Measurements from ENCODE around the gene SCAF1. TPM values are rescaled to one million over a fixed set of nuclear protein-coding genes. Genes with fewer than 3 reads are reported as not detected.

The SCAF1 gene
- total and polyA plus RNA-seq, 2 of the 13 experiments (the other 11 are each of a cell fraction or from before 2014, with no cell fraction given) = 3.3 to 6.1 TPM

DNA sequence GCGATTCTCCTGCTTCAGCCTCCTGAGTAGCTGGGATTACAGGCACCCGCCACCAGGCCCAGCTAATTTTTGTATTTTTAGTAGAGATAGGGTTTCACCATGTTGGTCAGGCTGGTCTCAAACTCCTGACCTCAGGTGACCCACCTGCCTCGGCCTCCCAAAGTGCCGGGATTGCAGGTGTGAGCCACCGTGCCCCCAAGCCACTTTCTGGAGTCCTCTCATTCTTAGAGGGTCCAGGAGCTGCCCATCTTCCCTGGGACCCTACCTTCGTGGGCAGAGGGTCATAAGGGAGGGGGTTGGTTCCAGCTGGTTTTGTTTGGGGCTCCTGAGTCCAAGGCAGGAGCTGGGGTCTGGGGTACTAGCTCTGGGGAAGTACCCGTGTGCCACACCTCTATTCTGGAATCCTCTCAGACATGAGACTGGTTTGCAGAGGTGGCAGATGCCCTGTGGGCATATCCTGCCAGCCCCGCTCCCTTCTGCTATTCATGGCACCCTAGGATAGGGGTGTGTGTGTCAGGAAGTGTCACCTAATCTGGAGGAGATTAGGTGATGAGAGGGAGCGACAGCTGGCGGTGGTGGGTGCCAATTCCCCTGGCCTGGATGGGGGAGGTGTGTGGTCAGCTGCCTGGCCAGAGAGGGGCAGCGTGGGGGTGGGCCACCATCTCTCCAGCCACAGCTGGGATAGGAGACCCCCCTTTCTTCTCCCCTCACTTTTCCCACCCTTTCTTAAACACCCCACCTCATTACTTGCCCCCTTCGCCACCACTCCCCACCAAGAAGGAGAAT is 37.2 kb downstream of the SCAF1 start:
- CTCF ChIA-PET (ENCODE audit: low intra/inter-chr PET ratio, low total read pairs) = interaction anchor here (1.7 kb wide), 1 partner anchor 109 kb away, joined by 5 read pairs; no protein-coding TSS in a partner anchor
- intact Hi-C loops (cut with micrococcal nuclease; ENCODE audit: unreplicated experiment) = loop anchor here (5.0 kb wide), 1 partner anchor 37 kb away; the partner anchor contains the start of genes RRAS and SCAF1
- in situ Hi-C loops (cut with HindIII; ENCODE audit: extremely low pct_ligation_motif_present, low pct_unique_long_range_greater_than_20kb) = loop anchor here (10.0 kb wide), 1 partner anchor 84 kb away; the partner anchor contains the start of gene PRR12

DNA sequence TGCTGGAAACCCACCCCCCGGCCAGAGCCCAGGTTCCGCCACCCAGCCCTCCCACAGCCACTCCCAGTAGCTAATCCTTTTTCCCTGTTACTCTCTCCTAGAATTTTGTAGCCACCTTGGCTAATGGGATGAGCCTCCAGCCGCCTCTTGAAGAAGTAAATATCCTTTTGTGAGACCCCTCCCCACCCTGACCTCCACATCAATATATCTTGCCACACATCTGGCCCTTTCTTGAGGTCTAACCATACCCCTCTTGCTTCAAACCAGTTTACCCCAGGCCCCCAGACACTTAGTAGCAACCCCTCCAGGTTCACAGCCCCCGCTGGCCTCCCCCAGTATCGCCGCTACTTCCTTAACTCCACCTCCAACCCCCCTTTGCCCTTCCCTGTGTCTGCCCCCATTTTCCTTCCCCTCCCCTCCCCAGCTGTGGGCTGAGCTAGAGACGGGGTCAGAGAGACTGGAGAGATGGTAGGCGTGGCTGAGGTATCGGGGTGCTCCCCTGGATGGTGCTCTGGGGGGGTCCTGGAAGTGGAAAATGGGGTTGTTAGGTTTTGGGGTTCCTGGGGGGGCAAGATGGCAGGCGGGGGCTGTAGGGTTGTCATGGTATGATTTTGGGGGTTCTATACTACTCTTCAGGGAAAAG is 37.9 kb downstream of the SCAF1 start:
- peaks cover 39% of the 10 kb centered on the region for H3K4me1 ChIP-seq (ENCODE audit: insufficient read depth, low read length)
- in situ Hi-C loops (cut with HindIII; ENCODE audit: extremely low pct_ligation_motif_present, low pct_unique_long_range_greater_than_20kb) (loop anchor here (10.0 kb wide), 1 partner anchor 85 kb away; the partner anchor contains the start of gene PRR12), intact Hi-C loops (cut with micrococcal nuclease; ENCODE audit: unreplicated experiment) (loop anchor here (5.0 kb wide), 1 partner anchor 38 kb away; the partner anchor contains the start of genes RRAS and SCAF1)
- H3K27ac ChIP-seq (ENCODE audit: extremely low read length, insufficient read depth, low read length) = peak overlapping the region; percentile 49
- no peaks in the 10 kb centered on the region for H3K9me3 ChIP-seq (ENCODE audit: low read length)
- TF ChIP-seq JUN (CRISPR knock-in tag; IDR thresholded peaks at IDR 0.05) (no peak), ZNF556 (CRISPR knock-in tag; IDR thresholded peaks at IDR 0.05; ENCODE audit: borderline replicate concordance) (no peak), IRF2 (CRISPR knock-in tag; IDR thresholded peaks at IDR 0.05) (no peak), AGO1 (IDR thresholded peaks at IDR 0.05; ENCODE audit: low read depth, low read length, poor library complexity, severe bottlenecking) (no peak), ZNF124 (CRISPR knock-in tag; IDR thresholded peaks at IDR 0.05) (no peak), ZNF577 (CRISPR knock-in tag; IDR thresholded peaks at IDR 0.05; ENCODE audit: borderline replicate concordance, low read depth) (no peak)
- TF ChIP-seq, protein P1, sequence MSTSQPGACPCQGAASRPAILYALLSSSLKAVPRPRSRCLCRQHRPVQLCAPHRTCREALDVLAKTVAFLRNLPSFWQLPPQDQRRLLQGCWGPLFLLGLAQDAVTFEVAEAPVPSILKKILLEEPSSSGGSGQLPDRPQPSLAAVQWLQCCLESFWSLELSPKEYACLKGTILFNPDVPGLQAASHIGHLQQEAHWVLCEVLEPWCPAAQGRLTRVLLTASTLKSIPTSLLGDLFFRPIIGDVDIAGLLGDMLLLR (CRISPR knock-in tag; IDR thresholded peaks at IDR 0.05) = no peak
- TF ChIP-seq, protein P2, sequence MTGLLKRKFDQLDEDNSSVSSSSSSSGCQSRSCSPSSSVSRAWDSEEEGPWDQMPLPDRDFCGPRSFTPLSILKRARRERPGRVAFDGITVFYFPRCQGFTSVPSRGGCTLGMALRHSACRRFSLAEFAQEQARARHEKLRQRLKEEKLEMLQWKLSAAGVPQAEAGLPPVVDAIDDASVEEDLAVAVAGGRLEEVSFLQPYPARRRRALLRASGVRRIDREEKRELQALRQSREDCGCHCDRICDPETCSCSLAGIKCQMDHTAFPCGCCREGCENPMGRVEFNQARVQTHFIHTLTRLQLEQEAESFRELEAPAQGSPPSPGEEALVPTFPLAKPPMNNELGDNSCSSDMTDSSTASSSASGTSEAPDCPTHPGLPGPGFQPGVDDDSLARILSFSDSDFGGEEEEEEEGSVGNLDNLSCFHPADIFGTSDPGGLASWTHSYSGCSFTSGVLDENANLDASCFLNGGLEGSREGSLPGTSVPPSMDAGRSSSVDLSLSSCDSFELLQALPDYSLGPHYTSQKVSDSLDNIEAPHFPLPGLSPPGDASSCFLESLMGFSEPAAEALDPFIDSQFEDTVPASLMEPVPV (CRISPR knock-in tag; IDR thresholded peaks at IDR 0.05) = no peak
- TF ChIP-seq, protein P3, sequence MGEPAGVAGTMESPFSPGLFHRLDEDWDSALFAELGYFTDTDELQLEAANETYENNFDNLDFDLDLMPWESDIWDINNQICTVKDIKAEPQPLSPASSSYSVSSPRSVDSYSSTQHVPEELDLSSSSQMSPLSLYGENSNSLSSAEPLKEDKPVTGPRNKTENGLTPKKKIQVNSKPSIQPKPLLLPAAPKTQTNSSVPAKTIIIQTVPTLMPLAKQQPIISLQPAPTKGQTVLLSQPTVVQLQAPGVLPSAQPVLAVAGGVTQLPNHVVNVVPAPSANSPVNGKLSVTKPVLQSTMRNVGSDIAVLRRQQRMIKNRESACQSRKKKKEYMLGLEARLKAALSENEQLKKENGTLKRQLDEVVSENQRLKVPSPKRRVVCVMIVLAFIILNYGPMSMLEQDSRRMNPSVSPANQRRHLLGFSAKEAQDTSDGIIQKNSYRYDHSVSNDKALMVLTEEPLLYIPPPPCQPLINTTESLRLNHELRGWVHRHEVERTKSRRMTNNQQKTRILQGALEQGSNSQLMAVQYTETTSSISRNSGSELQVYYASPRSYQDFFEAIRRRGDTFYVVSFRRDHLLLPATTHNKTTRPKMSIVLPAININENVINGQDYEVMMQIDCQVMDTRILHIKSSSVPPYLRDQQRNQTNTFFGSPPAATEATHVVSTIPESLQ (CRISPR knock-in tag; conservative IDR thresholded peaks at IDR 0.05) = no peak
- CTCF ChIA-PET (ENCODE audit: low intra/inter-chr PET ratio, low total read pairs) = interaction anchor here (0.9 to 1.5 kb wide), 2 partner anchors 8 to 109 kb away, joined by 3 to 5 read pairs; no protein-coding TSS in a partner anchor
- 90% methylated on average over 10 of the region's 10 CpGs for WGBS (ENCODE audit: low lambda C conversion rate)
- H3K9ac ChIP-seq (ENCODE audit: insufficient read depth, low read depth, low read length) = no peak overlapping the region
- no TSS peak for BruUV-seq (replicated peaks)
- peaks cover 37% of the 10 kb centered on the region for H4K20me1 ChIP-seq (ENCODE audit: insufficient read depth, low read length)
- FAIRE-seq (no peak), ATAC-seq (no peak), DNase-seq (ENCODE audit: low spot score) (no peak)
- H3K36me3 ChIP-seq (replicated peaks in 1 of 2; ENCODE audit: control insufficient read depth in 1 of 2, insufficient read depth in 2 of 2, low read length in 2 of 2) = peaks cover 13 to 40% of the 10 kb centered on the region in 2 experiments
- peaks cover 42% of the 10 kb centered on the region for H3K79me2 ChIP-seq (ENCODE audit: insufficient read depth, low read length)
- no peaks in the 10 kb centered on the region for H3K27me3 ChIP-seq (ENCODE audit: control insufficient read depth in 1 of 2, insufficient read depth in 2 of 2, low read length in 2 of 2)
- H2AFZ ChIP-seq (ENCODE audit: low read length) = no peak overlapping the region
- no peak overlapping the region for H3K4me3 ChIP-seq (replicated peaks in 1 of 3; ENCODE audit: insufficient read depth in 1 of 3, low read depth in 2 of 3, low read length in 3 of 3)
- peak overlapping the region; percentile 34 for H3K4me2 ChIP-seq (ENCODE audit: low read depth, low read length)
- POLR2A ChIA-PET = no interaction called here

More for the DNA sequence above, 37.2 kb downstream of the SCAF1 start:
- FAIRE-seq = no peak
- no peak for TF ChIP-seq PLRG1 (conservative IDR thresholded peaks at IDR 0.05)
- 0 out of 2 replicates have a peak, but pooled peaks have one; percentile 37 for TF ChIP-seq HNRNPL (IDR thresholded peaks at IDR 0.05; ENCODE audit: low read depth, low read length)
- TF ChIP-seq SP5 (CRISPR knock-in tag; IDR thresholded peaks at IDR 0.05; ENCODE audit: borderline replicate concordance, low read depth) = no peak
- no peak for TF ChIP-seq TCF7 (IDR thresholded peaks at IDR 0.05; ENCODE audit: low read depth)
- H3K4me2 ChIP-seq (ENCODE audit: low read depth, low read length) = 0 out of 2 replicates have a peak overlapping the region, but pooled peaks have one; percentile 29
- no peak for ATAC-seq
- no peak overlapping the region; a peak in 2 of 6 replicates for H3K4me3 ChIP-seq (replicated peaks in 1 of 3; ENCODE audit: insufficient read depth in 1 of 3, low read depth in 2 of 3, low read length in 3 of 3)
- H3K36me3 ChIP-seq (replicated peaks in 1 of 2; ENCODE audit: control insufficient read depth in 1 of 2, insufficient read depth in 2 of 2, low read length in 2 of 2) = peaks cover 9 to 33% of the 10 kb centered on the region in 2 experiments
- H3K27ac ChIP-seq (ENCODE audit: extremely low read length, insufficient read depth, low read length) = no peak overlapping the region
- H3K9me3 ChIP-seq (ENCODE audit: low read length) = no peaks in the 10 kb centered on the region
- POLR2A ChIA-PET = no interaction called here
- DNase-seq (ENCODE audit: low spot score) = no peak
- 80% methylated on average over 9 of the region's 12 CpGs for WGBS (ENCODE audit: low lambda C conversion rate)
- H3K27me3 ChIP-seq (ENCODE audit: control insufficient read depth in 1 of 2, insufficient read depth in 2 of 2, low read length in 2 of 2) = no peaks in the 10 kb centered on the region
- peaks cover 42% of the 10 kb centered on the region for H3K79me2 ChIP-seq (ENCODE audit: insufficient read depth, low read length)
- H3K4me1 ChIP-seq (ENCODE audit: insufficient read depth, low read length) = peaks cover 39% of the 10 kb centered on the region
- H2AFZ ChIP-seq (ENCODE audit: low read length) = no peak overlapping the region
- H3K9ac ChIP-seq (ENCODE audit: insufficient read depth, low read depth, low read length) = no peak overlapping the region
- no TSS peak for BruUV-seq (replicated peaks)
- peaks cover 37% of the 10 kb centered on the region for H4K20me1 ChIP-seq (ENCODE audit: insufficient read depth, low read length)

All from HepG2 (cell line).